GM20000 (cell line): ENCODE results near the gene C1QL4.
"Not testable (repeated sequence)": the region's sequence is repeated elsewhere in the genome, so short reads cannot be mapped to it uniquely, and the experiment has no call there.

Source experiments
- DNase-seq: peaks from one replicate; pipeline ENCODE4 v3.0.0; 2012; ENCODE audit warnings: low spot score
- CTCF ChIP-seq: IDR thresholded peaks from 2 replicates; pipeline ENCODE4 v1.5.1; 2012; ENCODE audit warnings: mild to moderate bottlenecking, control low read depth; ENCODE audit errors: extremely low read depth, missing control alignments

Gene C1QL4

DNA sequence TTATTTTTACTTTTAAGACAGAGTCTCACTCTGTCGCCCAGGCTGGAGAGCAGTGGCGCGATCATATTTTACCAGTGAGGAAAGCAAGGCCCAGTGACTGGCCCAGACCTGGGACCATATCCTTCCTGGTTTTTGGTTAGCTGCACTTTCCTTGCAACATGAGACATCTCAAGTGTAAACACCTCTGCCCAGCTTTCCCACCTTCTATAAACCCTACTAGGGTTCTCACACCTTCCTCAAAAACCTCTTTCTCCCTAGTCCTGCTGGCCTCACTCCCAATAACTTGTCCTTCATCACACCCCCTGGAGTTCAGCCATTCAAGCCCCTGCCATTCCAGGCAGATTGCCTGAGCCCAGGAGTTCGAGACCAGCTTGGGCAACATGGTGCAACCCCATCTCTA, 52.3 kb downstream of the C1QL4 start:
- no peak for TF ChIP-seq CTCF
- no peak for DNase-seq

DNA sequence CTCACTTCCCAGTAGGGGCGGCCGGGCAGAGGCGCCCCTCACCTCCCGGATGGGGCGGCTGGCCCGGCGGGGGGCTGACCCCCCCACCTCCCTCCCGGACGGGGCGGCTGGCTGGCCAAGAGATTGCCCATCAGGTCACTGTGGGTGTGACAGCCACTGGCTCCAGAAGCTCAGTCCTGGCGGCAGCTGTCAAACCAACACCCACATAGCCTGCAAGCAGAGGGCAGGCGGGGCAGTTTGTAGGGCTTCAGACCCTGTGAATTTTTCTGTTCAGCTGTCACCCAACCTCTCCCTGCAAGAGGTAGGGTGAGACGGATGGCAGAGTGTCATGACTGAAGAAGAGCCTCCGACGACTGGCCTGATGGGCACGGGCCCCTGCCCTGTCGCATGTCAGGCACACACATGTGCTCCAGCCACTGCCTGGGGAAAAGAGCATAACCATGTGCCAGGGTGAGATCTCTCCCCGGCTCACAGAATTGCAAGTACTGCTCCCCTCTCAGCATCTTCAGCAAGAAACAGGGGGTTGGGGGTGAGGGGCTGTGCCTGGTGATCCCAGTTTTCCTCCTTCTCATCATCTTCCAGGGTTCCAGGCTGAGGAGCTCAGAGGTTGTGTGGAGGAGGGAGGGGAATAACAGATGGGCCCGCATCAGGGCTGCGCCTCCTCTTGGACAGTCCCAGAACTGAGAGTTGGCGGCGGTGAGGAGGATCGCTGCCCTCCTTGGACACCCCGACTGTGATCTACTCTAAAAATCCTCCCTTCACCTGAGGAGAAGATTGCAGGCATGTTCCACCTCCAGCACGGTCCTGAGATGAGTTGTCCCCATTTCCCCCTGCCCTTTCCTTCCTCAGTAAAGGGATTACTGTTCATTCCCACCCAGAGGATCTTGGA, 53.2 kb downstream of the C1QL4 start:
- no peak for DNase-seq
- TF ChIP-seq CTCF: no peak

- not testable (repeated sequence) for DNase-seq
Observed at GRCh38 chr12:49282740-49283375, 54.1 kb downstream of the C1QL4 start.
